Caco-2 (cell line): ENCODE results near the gene SETD5. TPM values are rescaled to one million over a fixed set of nuclear protein-coding genes. Genes with fewer than 3 reads are reported as not detected.

ENCODE experiments used
- BruUV-seq: library from RNA; stranded (reverse); fragments of 400-500 nt; replicated peaks from 2 replicates; lab custom pipeline; 2021; lab: Mats Ljungman, UMichigan
- CTCF ChIA-PET: fragments of 300-600 bp; sonication (Branson Sonifier 250); formaldehyde crosslinking; loops from one replicate; lab custom pipeline; 2022; ENCODE audit warnings: antibody characterized with exemption; lab: Charles Lee
- POLR2A ChIA-PET: fragments of 300-600 bp; sonication (Branson Sonifier 250); formaldehyde crosslinking; loops from one replicate; lab custom pipeline; 2022; ENCODE audit warnings: antibody characterized with exemption; lab: Charles Lee
- DNase-seq, 2 experiments: peaks; one replicate each; pipeline versions ENCODE4 v3.0.0 to v3.0.0-alpha.2; 2020 to 2022
- H3K27me3 ChIP-seq: replicated peaks from 2 replicates; pipeline ENCODE4 v1.6.0; 2011; ENCODE audit warnings: low read length; ENCODE audit not compliant: control insufficient read depth, insufficient read depth
- H3K36me3 ChIP-seq: 2 replicates; pipeline ENCODE4 v1.5.1; 2011; ENCODE audit warnings: low read length; ENCODE audit not compliant: control insufficient read depth, insufficient read depth
- H3K4me1 ChIP-seq: fragments of 250-450 bp; sonication (Bioruptor Pico); 2 replicates; pipeline ENCODE4 v1.5.1; 2020; ENCODE audit warnings: mild to moderate bottlenecking
- H3K4me3 ChIP-seq: 2 replicates; pipeline ENCODE4 v1.5.1; 2011; ENCODE audit warnings: low read depth, mild to moderate bottlenecking, control low read depth, low read length
- H3K9me3 ChIP-seq: fragments of 250-450 bp; sonication (Bioruptor Pico); 2 replicates; pipeline ENCODE4 v1.5.1; 2020; ENCODE audit warnings: mild to moderate bottlenecking, moderate library complexity
- H3K27ac Mint-ChIP-seq: one replicate; pipeline ENCODE4 v1.8.0; 2022; ENCODE audit warnings: mixed read lengths; ENCODE audit not compliant: unreplicated experiment
- H3K27me3 Mint-ChIP-seq: one replicate; pipeline ENCODE4 v1.8.0; 2022; ENCODE audit warnings: mixed read lengths; ENCODE audit not compliant: insufficient read depth, unreplicated experiment
- H3K36me3 Mint-ChIP-seq: one replicate; pipeline ENCODE4 v1.8.0; 2022; ENCODE audit warnings: mild to moderate bottlenecking, mixed read lengths; ENCODE audit not compliant: insufficient read depth, unreplicated experiment
- H3K4me1 Mint-ChIP-seq: one replicate; pipeline ENCODE4 v1.8.0; 2022; ENCODE audit warnings: low read depth, mixed read lengths; ENCODE audit not compliant: unreplicated experiment
- H3K4me3 Mint-ChIP-seq: one replicate; pipeline ENCODE4 v1.8.0; 2022; ENCODE audit warnings: mild to moderate bottlenecking, moderate library complexity, mixed read lengths; ENCODE audit not compliant: unreplicated experiment
- H3K9me3 Mint-ChIP-seq: one replicate; pipeline ENCODE4 v1.8.0; 2022; ENCODE audit warnings: mixed read lengths; ENCODE audit not compliant: unreplicated experiment
- intact Hi-C: fragments of 100-400 bp; cut with micrococcal nuclease; formaldehyde crosslinking; loops from one replicate; pipeline ENCODE4 v1.10.0; 2022; ENCODE audit not compliant: unreplicated experiment
- total RNA-seq: library from RNA; stranded (reverse); gene quantifications from 2 replicates; pipeline ENCODE4 v1.2.3, GENCODE V29; 2022
- TF ChIP-seq, protein P1 (sequence below), 2 experiments: fragments of 200-600 bp in 1 of 2; IDR thresholded peaks; 1 replicate in 1 of 2; 2 replicates in 1 of 2; pipeline versions ENCODE4 v1.5.1 to v1.8.0; 2011 to 2022; ENCODE audit warnings: antibody characterized with exemption in 1 of 2, control low read depth in 1 of 2, inconsistent platforms in 1 of 2, low read depth in 1 of 2, low read length in 1 of 2, mild to moderate bottlenecking in 1 of 2, moderate library complexity in 1 of 2; ENCODE audit not compliant: insufficient read depth in 1 of 2, severe bottlenecking in 1 of 2, unreplicated experiment in 1 of 2

Gene SETD5
- total RNA-seq, 1 experiment from 2014 or later: 140 TPM

DNA sequence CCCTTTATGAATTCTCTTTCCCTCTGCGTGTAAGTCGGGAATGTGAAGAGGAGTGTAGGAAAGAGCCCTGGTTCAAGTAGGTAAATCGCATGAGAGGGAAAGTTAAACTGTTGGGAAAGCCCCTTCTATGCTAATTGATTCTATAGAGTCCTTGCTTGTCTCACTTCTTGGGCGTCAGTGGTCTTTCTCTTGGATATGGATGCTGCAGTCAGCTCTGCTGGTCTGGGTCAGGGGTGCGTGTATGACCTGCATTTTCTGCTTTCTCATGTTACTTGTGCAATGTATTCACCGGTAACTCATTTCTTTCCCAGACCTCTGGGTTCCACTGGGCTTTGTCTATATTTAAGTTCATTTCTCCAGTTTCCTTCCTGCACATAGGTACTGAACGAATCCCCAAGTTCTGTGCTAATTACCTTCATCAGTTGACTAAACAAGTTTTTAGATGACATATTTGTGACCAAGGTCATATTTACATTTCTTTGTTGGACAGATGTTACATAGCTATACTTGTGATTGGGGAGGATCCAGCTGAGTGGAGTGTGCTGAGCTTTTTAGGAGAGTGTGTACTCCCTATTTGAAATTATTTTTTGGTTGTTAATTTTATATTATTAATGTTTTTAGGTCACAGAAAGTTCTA is 1.4 kb downstream of the SETD5 start:
- no peaks in the 10 kb centered on the region for H3K27me3 ChIP-seq
- H3K9me3 ChIP-seq: no peaks in the 10 kb centered on the region
- POLR2A ChIA-PET: interaction anchor here (0.6 kb wide), 1 partner anchor 47 kb away, joined by 4 read pairs; no protein-coding TSS in a partner anchor
- no peaks in the 10 kb centered on the region for H3K36me3 ChIP-seq
- Mint-ChIP-seq H3K4me1 (peaks cover 32% of the 10 kb centered on the region), H3K36me3 (peaks cover 44% of the 10 kb centered on the region), H3K27ac (peak overlapping the region; percentile 95), H3K27me3 (no peaks in the 10 kb centered on the region), H3K9me3 (no peaks in the 10 kb centered on the region), H3K4me3 (peak overlapping the region; percentile 94)
- peak overlapping the region; percentile 93 for H3K4me3 ChIP-seq
- TF ChIP-seq, protein P1, sequence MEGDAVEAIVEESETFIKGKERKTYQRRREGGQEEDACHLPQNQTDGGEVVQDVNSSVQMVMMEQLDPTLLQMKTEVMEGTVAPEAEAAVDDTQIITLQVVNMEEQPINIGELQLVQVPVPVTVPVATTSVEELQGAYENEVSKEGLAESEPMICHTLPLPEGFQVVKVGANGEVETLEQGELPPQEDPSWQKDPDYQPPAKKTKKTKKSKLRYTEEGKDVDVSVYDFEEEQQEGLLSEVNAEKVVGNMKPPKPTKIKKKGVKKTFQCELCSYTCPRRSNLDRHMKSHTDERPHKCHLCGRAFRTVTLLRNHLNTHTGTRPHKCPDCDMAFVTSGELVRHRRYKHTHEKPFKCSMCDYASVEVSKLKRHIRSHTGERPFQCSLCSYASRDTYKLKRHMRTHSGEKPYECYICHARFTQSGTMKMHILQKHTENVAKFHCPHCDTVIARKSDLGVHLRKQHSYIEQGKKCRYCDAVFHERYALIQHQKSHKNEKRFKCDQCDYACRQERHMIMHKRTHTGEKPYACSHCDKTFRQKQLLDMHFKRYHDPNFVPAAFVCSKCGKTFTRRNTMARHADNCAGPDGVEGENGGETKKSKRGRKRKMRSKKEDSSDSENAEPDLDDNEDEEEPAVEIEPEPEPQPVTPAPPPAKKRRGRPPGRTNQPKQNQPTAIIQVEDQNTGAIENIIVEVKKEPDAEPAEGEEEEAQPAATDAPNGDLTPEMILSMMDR (IDR thresholded peaks at IDR 0.05; ENCODE audit: insufficient read depth in 1 of 2, low read depth in 1 of 2, low read length in 1 of 2, severe bottlenecking in 1 of 2, unreplicated experiment in 1 of 2): no peak
- CTCF ChIA-PET: interaction anchor here (1.3 kb wide), 1 partner anchor 23 kb away, joined by 5 read pairs; no protein-coding TSS in a partner anchor
- peak in 1 of 2 experiments; percentile 38 for DNase-seq
- TSS peak; percentile 31 for BruUV-seq
- H3K4me1 ChIP-seq: peaks cover 51% of the 10 kb centered on the region
- intact Hi-C loops: no loop called here

DNA sequence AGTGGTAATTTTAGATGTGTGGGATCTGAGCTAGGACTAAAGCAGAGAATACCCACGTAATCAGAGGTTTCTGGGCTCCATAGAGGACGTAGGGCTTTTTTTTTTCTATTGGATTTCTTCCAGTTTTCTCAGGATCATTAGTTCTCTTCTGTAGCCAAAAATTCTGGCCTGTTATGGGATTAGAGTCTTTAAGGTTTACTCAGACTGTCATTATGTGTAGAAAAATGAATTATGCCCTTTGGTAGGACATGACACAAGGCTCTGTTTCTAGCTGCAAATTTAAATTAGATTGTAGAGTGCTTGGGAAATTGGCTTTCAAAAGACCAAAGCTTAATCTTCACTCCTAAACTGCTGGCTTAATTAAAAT is 1.9 kb downstream of the SETD5 start:
- H3K27ac Mint-ChIP-seq: peak overlapping the region; percentile 95
- H3K4me3 Mint-ChIP-seq: peak overlapping the region; percentile 94
- peaks cover 39% of the 10 kb centered on the region for H3K36me3 Mint-ChIP-seq
- H3K36me3 ChIP-seq: no peaks in the 10 kb centered on the region
- POLR2A ChIA-PET: interaction anchor here (0.5 to 1.2 kb wide), 3 partner anchors 36 to 804 kb away, joined by 3 to 4 read pairs (median 3); partner anchors contain the start of gene THUMPD3
- H3K4me3 ChIP-seq: peak overlapping the region; percentile 93
- DNase-seq: no peak
- no TSS peak for BruUV-seq
- peaks cover 52% of the 10 kb centered on the region for H3K4me1 ChIP-seq
- H3K27me3 Mint-ChIP-seq: no peaks in the 10 kb centered on the region
- intact Hi-C loops: no loop called here
- H3K27me3 ChIP-seq: no peaks in the 10 kb centered on the region
- peaks cover 31% of the 10 kb centered on the region for H3K4me1 Mint-ChIP-seq
- TF ChIP-seq, protein P1 (IDR thresholded peaks at IDR 0.05; ENCODE audit: insufficient read depth in 1 of 2, low read depth in 1 of 2, low read length in 1 of 2, severe bottlenecking in 1 of 2, unreplicated experiment in 1 of 2): no peak
- H3K9me3 ChIP-seq: no peaks in the 10 kb centered on the region
- no peaks in the 10 kb centered on the region for H3K9me3 Mint-ChIP-seq
- CTCF ChIA-PET: interaction anchor here (1.3 kb wide), 1 partner anchor 23 kb away, joined by 5 read pairs; no protein-coding TSS in a partner anchor

DNA sequence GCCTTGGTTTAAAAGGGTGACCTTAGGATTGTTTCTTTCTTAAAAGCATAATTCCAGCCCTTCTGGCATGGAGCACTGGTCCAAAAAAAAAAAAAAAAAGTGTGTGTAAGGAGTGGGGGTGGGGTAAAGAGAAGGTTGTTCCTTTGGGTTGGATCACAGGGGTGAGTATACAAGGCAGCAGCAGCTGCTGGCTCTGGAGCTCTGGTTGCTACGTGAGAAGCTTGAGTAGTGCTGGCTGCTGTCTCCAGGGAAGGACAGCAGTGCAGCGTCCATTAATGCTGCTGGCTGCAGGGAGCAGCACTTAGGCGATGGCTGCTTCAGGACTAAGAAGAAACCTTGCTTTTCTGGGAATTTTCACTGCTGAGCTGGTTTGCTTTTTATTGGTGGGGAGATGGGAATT is 2.3 kb downstream of the SETD5 start:
- POLR2A ChIA-PET: interaction anchor here (0.5 to 1.2 kb wide), 3 partner anchors 37 to 804 kb away, joined by 3 to 4 read pairs (median 3); partner anchors contain the start of gene THUMPD3
- Mint-ChIP-seq H3K27me3 (no peaks in the 10 kb centered on the region), H3K27ac (peak overlapping the region; percentile 95), H3K36me3 (peaks cover 34% of the 10 kb centered on the region), H3K9me3 (no peaks in the 10 kb centered on the region), H3K4me3 (peak overlapping the region; percentile 94), H3K4me1 (peaks cover 30% of the 10 kb centered on the region)
- CTCF ChIA-PET: interaction anchor here (1.3 kb wide), 1 partner anchor 22 kb away, joined by 5 read pairs; no protein-coding TSS in a partner anchor
- peak overlapping the region; percentile 93 for H3K4me3 ChIP-seq
- no TSS peak for BruUV-seq
- H3K9me3 ChIP-seq: no peaks in the 10 kb centered on the region
- TF ChIP-seq, protein P1 (IDR thresholded peaks at IDR 0.05; ENCODE audit: insufficient read depth in 1 of 2, low read depth in 1 of 2, low read length in 1 of 2, severe bottlenecking in 1 of 2, unreplicated experiment in 1 of 2): no peak
- no peaks in the 10 kb centered on the region for H3K36me3 ChIP-seq
- peaks cover 52% of the 10 kb centered on the region for H3K4me1 ChIP-seq
- DNase-seq: peak; percentile 63 to 75
- H3K27me3 ChIP-seq: no peaks in the 10 kb centered on the region
- intact Hi-C loops: no loop called here
